K562 (cell line): ENCODE data around the gene FAM167B. TPM values are rescaled to one million over a fixed set of nuclear protein-coding genes. Genes with fewer than 3 reads are reported as not detected.
A peak's percentile ranks its signal among the peaks of the same experiment; 100 is the strongest.

Experiments used
- BCLAF1 ChIP-seq, 2 experiments: fragments of 450-650 bp in 1 of 2; IDR thresholded peaks; 2 replicates each; pipeline ENCODE4 v1.6.1; 2011 to 2017; ENCODE audit warnings: low read depth in 2 of 2, antibody characterized with exemption in 1 of 2, borderline replicate concordance in 1 of 2, low read length in 1 of 2, mild to moderate bottlenecking in 1 of 2, mixed read lengths in 1 of 2; ENCODE audit not compliant: control insufficient read depth in 1 of 2
- HOMEZ ChIP-seq: fragments of 250-450 bp; sonication (Bioruptor Pico); IDR thresholded peaks from 2 replicates; pipeline ENCODE4 v1.4.0; 2020; ENCODE audit warnings: mild to moderate bottlenecking, moderate library complexity
- MEF2D ChIP-seq: conservative IDR thresholded peaks from 2 replicates; pipeline ENCODE4 v1.6.1; 2016; ENCODE audit warnings: low read depth, missing genetic modification characterization, missing compliant biosample characterization
- MTA3 ChIP-seq: fragments of 450-650 bp; formaldehyde crosslinking; IDR thresholded peaks from 2 replicates; pipeline ENCODE4 v1.6.1; 2017; ENCODE audit warnings: mild to moderate bottlenecking, borderline replicate concordance
- NKRF ChIP-seq: fragments of 450-650 bp; IDR thresholded peaks from 2 replicates; pipeline ENCODE4 v1.6.1; 2016; ENCODE audit warnings: borderline replicate concordance
- NR2C2 ChIP-seq, 2 experiments: fragments of 200-800 bp in 1 of 2; sonication (Bioruptor generic) in 1 of 2; sonication (generic) in 1 of 2; formaldehyde crosslinking in 1 of 2; IDR thresholded peaks; 2 replicates each; pipeline versions ENCODE4 v1.6.1 to v1.8.0; 2016 to 2022; ENCODE audit warnings: mild to moderate bottlenecking in 1 of 2, missing compliant biosample characterization in 1 of 2, missing genetic modification characterization in 1 of 2, missing genetic modification reagents in 1 of 2
- RBM39 ChIP-seq: fragments of 200-400 bp; formaldehyde crosslinking; optimal IDR thresholded peaks from 2 replicates; pipeline ENCODE3; 2018; ENCODE audit warnings: low read depth, low read length
- SOX6 ChIP-seq: fragments of 450-650 bp; IDR thresholded peaks from 2 replicates; pipeline ENCODE4 v1.6.1; 2014; ENCODE audit warnings: mild to moderate bottlenecking
- SP1 ChIP-seq: sonication (generic); formaldehyde crosslinking; IDR thresholded peaks from 2 replicates; pipeline ENCODE4 v1.8.1; 2022; ENCODE audit warnings: mild to moderate bottlenecking, missing genetic modification reagents
- TBP ChIP-seq: optimal IDR thresholded peaks from 2 replicates; pipeline ENCODE3; 2011; ENCODE audit warnings: low read depth, low read length, improper control_type of control experiment
- TCFL5 ChIP-seq: fragments of 250-450 bp; sonication (Bioruptor Pico); conservative IDR thresholded peaks from 2 replicates; pipeline ENCODE4 v1.6.1; 2021; ENCODE audit warnings: mild to moderate bottlenecking, moderate library complexity, matching md5 sums
- TGIF2 ChIP-seq: sonication (generic); formaldehyde crosslinking; IDR thresholded peaks from 2 replicates; pipeline ENCODE4 v1.8.1; 2022; ENCODE audit warnings: mild to moderate bottlenecking, missing genetic modification reagents, moderate library complexity
- THRAP3 ChIP-seq: fragments of 450-650 bp; IDR thresholded peaks from 2 replicates; pipeline ENCODE4 v1.6.1; 2016; ENCODE audit warnings: mild to moderate bottlenecking, inconsistent platforms, borderline replicate concordance
- ZBTB8A ChIP-seq: fragments of 450-650 bp; IDR thresholded peaks from 2 replicates; pipeline ENCODE4 v1.6.1; 2018; ENCODE audit warnings: mild to moderate bottlenecking, moderate library complexity; ENCODE audit not compliant: partially characterized antibody
- ZNF134 ChIP-seq: fragments of 250-450 bp; sonication (Bioruptor Pico); conservative IDR thresholded peaks from 2 replicates; pipeline ENCODE4 v1.4.0; 2020
- ZNF586 ChIP-seq: fragments of 450-650 bp; formaldehyde crosslinking; conservative IDR thresholded peaks from 2 replicates; pipeline ENCODE4 v1.4.0; 2020; ENCODE audit warnings: mild to moderate bottlenecking, moderate library complexity
- ZNF655 ChIP-seq: fragments of 250-450 bp; sonication (Bioruptor Pico); IDR thresholded peaks from 2 replicates; pipeline ENCODE4 v1.5.0; 2021
- polyA plus RNA-seq, 8 experiments: library from polyadenylated mRNA; depleted of rRNA in 4 of 8; stranded (reverse) in 5 of 8; unstranded in 3 of 8; fragments of >200 nt; fragmentation: Nextera tagmentation in 2 of 8; fragmentation: Illumina TruSeq in 1 of 8; extraction: Ambion mirVana in 2 of 8; extraction: Trizol in 1 of 8; gene quantifications; 2 replicates each; pipeline versions ENCODE4 v1.2.1 to v1.2.3, GENCODE V29; 2011 to 2014; ENCODE audit warnings: inconsistent platforms in 1 of 8, missing spikeins in 1 of 8
- total RNA-seq, 7 experiments: library from RNA; depleted of rRNA in 6 of 7; stranded (reverse); fragments of >200 nt in 6 of 7; fragmentation: Illumina TruSeq in 2 of 7; extraction: Trizol in 2 of 7; gene quantifications; 2 replicates each; pipeline versions ENCODE4 v1.2.1 to v1.2.3, GENCODE V29; 2011 to 2021; ENCODE audit warnings: low replicate concordance in 1 of 7

FAM167B gene
- total and polyA plus RNA-seq, 9 of the 15 experiments (the other 6 are each of a cell fraction or from before 2014, with no cell fraction given) = not detected

GRCh38 chr1:32205401-32206370, 41.3 kb upstream of the FAM167B start, which contains the start of gene IQCC (continued):
- TF ChIP-seq SOX6 = no peak
- TF ChIP-seq ZNF134 = no peak
- peak; percentile 91; the same call in 1 of the 2 replicates for TF ChIP-seq NKRF
- no peak for TF ChIP-seq ZNF586 (CRISPR knock-in tag)
- TF ChIP-seq ZNF655 (CRISPR knock-in tag) = no peak
- TF ChIP-seq SP1 = no peak; the same call in 1 of the 2 replicates
- TF ChIP-seq MTA3 = peak; percentile 73; the same call in 1 of the 2 replicates
- TF ChIP-seq NR2C2 (CRISPR knock-in tag; IDR thresholded peaks at IDR 0.05) = peak; percentile 35; the same call in 1 of the 2 replicates
- TF ChIP-seq NR2C2 (tag; IDR thresholded peaks at IDR 0.05) = no peak
- TF ChIP-seq TBP = peak; percentile 71
- no peak for TF ChIP-seq HOMEZ (CRISPR knock-in tag)
- no peak for TF ChIP-seq THRAP3
- no peak for TF ChIP-seq MEF2D (tag)
- TF ChIP-seq TGIF2 (CRISPR knock-in tag) = no peak
- TF ChIP-seq RBM39 = no peak
- TF ChIP-seq BCLAF1 (IDR thresholded peaks at IDR 0.05; ENCODE audit: borderline replicate concordance in 1 of 2, control insufficient read depth in 1 of 2, low read depth in 2 of 2, low read length in 1 of 2) = no peak
- TF ChIP-seq TCFL5 (CRISPR knock-in tag) = no peak
- TF ChIP-seq ZBTB8A = no peak
